ENCODE measurements around the gene CA14. TPM values are rescaled to one million over a fixed set of nuclear protein-coding genes. Genes with fewer than 3 reads are reported as not detected.

Gene CA14
- total RNA-seq, 2 donors from 2014 or later, result not detected

- WGBS, 2 donors, result 14 to 27% methylated on average over 6 of the region's 6 CpGs
- no peak for DNase-seq
- Histone ChIP-seq H3K27ac (peak overlapping the region in 3 of 4 donors; percentile 87 to 93 (median 90)), H3K4me1 (peaks cover 12% of the 10 kb centered on the region), H3K4me3 (peak overlapping the region; percentile 92 to 98), H3K36me3 (replicated peaks in 1 of 2; ENCODE audit: insufficient read depth in 1 of 2, low read depth in 2 of 2) (peaks cover 0 to 10% of the 10 kb centered on the region in 2 donors), H3K9me3 (no peaks in the 10 kb centered on the region), H3K27me3 (no peaks in the 10 kb centered on the region)
- intact Hi-C loops (cut with DNase I), result no loop called here
- no peak for ATAC-seq
- no peak for TF ChIP-seq POLR2A (IDR thresholded peaks at IDR 0.05)
- TF ChIP-seq CTCF (IDR thresholded peaks at IDR 0.05), result no peak
Measured at GRCh38 chr1:150267896-150268295, 10.3 kb downstream of the CA14 start.

- intact Hi-C loops (cut with DNase I), result no loop called here
- Histone ChIP-seq H3K27me3 (no peaks in the 10 kb centered on the region), H3K4me1 (peaks cover 12% of the 10 kb centered on the region), H3K27ac (peak overlapping the region; percentile 70 to 93 (median 88)), H3K36me3 (replicated peaks in 1 of 2; ENCODE audit: insufficient read depth in 1 of 2, low read depth in 2 of 2) (peaks cover 0 to 10% of the 10 kb centered on the region in 2 donors), H3K4me3 (peak overlapping the region; percentile 92 to 98), H3K9me3 (no peaks in the 10 kb centered on the region)
- DNase-seq (peak; percentile 40 to 48 (median 46)), ATAC-seq (peak; percentile 31)
- TF ChIP-seq CTCF (IDR thresholded peaks at IDR 0.05), result no peak
- 1% methylated on average over 19 to 21 of the region's 21 CpGs for WGBS, 2 donors
Measured at GRCh38 chr1:150268340-150268704, 10.7 kb downstream of the CA14 start.

- 0 to 1% methylated on average over 26 to 43 of the region's 49 CpGs for WGBS, 2 donors
- intact Hi-C loops (cut with DNase I), result no loop called here
- no peaks in the 10 kb centered on the region for H3K9me3 ChIP-seq
- H3K27me3 ChIP-seq, result no peaks in the 10 kb centered on the region
- H3K36me3 ChIP-seq (replicated peaks in 1 of 2; ENCODE audit: insufficient read depth in 1 of 2, low read depth in 2 of 2), result peaks cover 0 to 10% of the 10 kb centered on the region in 2 donors
- H3K4me3 ChIP-seq, result peak within 1 kb of the TSS; percentile 92 to 98
- H3K27ac ChIP-seq, result peak within 1 kb of the TSS; percentile 70 to 93 (median 88)
- TF ChIP-seq POLR2A (IDR thresholded peaks at IDR 0.05), result peak; percentile 19 to 76 (median 63)
- TF ChIP-seq CTCF (IDR thresholded peaks at IDR 0.05), result no peak
- H3K4me1 ChIP-seq, result peaks cover 12% of the 10 kb centered on the region
- DNase-seq (peak; percentile 94 to 97 (median 96)), ATAC-seq (peak; percentile 99)
Measured at GRCh38 chr1:150268705-150269403, 11.3 kb downstream of the CA14 start, which contains the start of gene APH1A. APH1A (minus strand) TSS chr1:150269016; CDS start chr1:150268810, 206 bp downstream.

- Histone ChIP-seq H3K27me3 (no peaks in the 10 kb centered on the region), H3K9me3 (no peaks in the 10 kb centered on the region), H3K27ac (peak overlapping the region in 3 of 4 donors; percentile 87 to 93 (median 90)), H3K4me1 (peaks cover 12% of the 10 kb centered on the region), H3K4me3 (no peak overlapping the region), H3K36me3 (replicated peaks in 1 of 2; ENCODE audit: insufficient read depth in 1 of 2, low read depth in 2 of 2) (peaks cover 0 to 9% of the 10 kb centered on the region in 2 donors)
- intact Hi-C loops (cut with DNase I), result no loop called here
- WGBS, 2 donors, result 31 to 43% methylated on average over 10 of the region's 10 CpGs
- ATAC-seq (no peak), DNase-seq (no peak)
- TF ChIP-seq CTCF (IDR thresholded peaks at IDR 0.05) (no peak), POLR2A (IDR thresholded peaks at IDR 0.05) (no peak)
Measured at GRCh38 chr1:150269451-150269850, 11.9 kb downstream of the CA14 start.

All from body of pancreas (tissue), 4 donors.